ENCODE measurements around the gene NME7. TPM values are rescaled to one million over a fixed set of nuclear protein-coding genes. Genes with fewer than 3 reads are reported as not detected.

Gene NME7
- total RNA-seq, 2 donors from 2014 or later = 4.1 to 4.8 TPM

GRCh38 chr1:169163059-169163458 is 204.5 kb downstream of the NME7 start:
- no peak for TF ChIP-seq CTCF (IDR thresholded peaks at IDR 0.05)
- no peaks in the 10 kb centered on the region for H3K27me3 ChIP-seq
- H3K9me3 ChIP-seq = no peaks in the 10 kb centered on the region
- DNase-seq = no peak
- no peak overlapping the region for H3K9ac ChIP-seq (ENCODE audit: low read depth in 2 of 2, low read length in 2 of 2)
- H3K36me3 ChIP-seq = no peaks in the 10 kb centered on the region
- intact Hi-C loops (cut with DNase I) = no loop called here
- H3K27ac ChIP-seq = no peak overlapping the region
- no peak overlapping the region for H3K4me3 ChIP-seq
- no peaks in the 10 kb centered on the region for H3K4me1 ChIP-seq

GRCh38 chr1:169161496-169162194 is 206.0 kb downstream of the NME7 start:
- Histone ChIP-seq H3K27me3 (no peaks in the 10 kb centered on the region), H3K36me3 (no peaks in the 10 kb centered on the region), H3K27ac (no peak overlapping the region), H3K9me3 (no peaks in the 10 kb centered on the region), H3K4me3 (no peak overlapping the region), H3K4me1 (no peaks in the 10 kb centered on the region), H3K9ac (ENCODE audit: low read depth in 2 of 2, low read length in 2 of 2) (no peak overlapping the region)
- DNase-seq = peak; percentile 35
- intact Hi-C loops (cut with DNase I) = no loop called here
- TF ChIP-seq CTCF (IDR thresholded peaks at IDR 0.05) = no peak

GRCh38 chr1:169160845-169161495 is 206.6 kb downstream of the NME7 start:
- Histone ChIP-seq H3K27ac (no peak overlapping the region), H3K9ac (ENCODE audit: low read depth in 2 of 2, low read length in 2 of 2) (no peak overlapping the region)
- TF ChIP-seq CTCF (IDR thresholded peaks at IDR 0.05) = no peak

GRCh38 chr1:169156580-169156979 is 211.0 kb downstream of the NME7 start:
- Histone ChIP-seq H3K9me3 (no peaks in the 10 kb centered on the region), H3K4me1 (no peaks in the 10 kb centered on the region), H3K27ac (no peak overlapping the region), H3K4me3 (no peak overlapping the region), H3K9ac (ENCODE audit: low read depth in 2 of 2, low read length in 2 of 2) (no peak overlapping the region), H3K27me3 (no peaks in the 10 kb centered on the region), H3K36me3 (no peaks in the 10 kb centered on the region)
- intact Hi-C loops (cut with DNase I) = no loop called here
- DNase-seq = no peak
- no peak for TF ChIP-seq CTCF (IDR thresholded peaks at IDR 0.05)

More at GRCh38 chr1:169160845-169161495, 206.6 kb downstream of the NME7 start:
- no peaks in the 10 kb centered on the region for H3K9me3 ChIP-seq
- H3K4me1 ChIP-seq = no peaks in the 10 kb centered on the region
- no peak overlapping the region for H3K4me3 ChIP-seq
- H3K36me3 ChIP-seq = no peaks in the 10 kb centered on the region
- DNase-seq = no peak
- no peaks in the 10 kb centered on the region for H3K27me3 ChIP-seq
- intact Hi-C loops (cut with DNase I) = no loop called here

GRCh38 chr1:169155675-169156074 is 211.9 kb downstream of the NME7 start:
- no peak for DNase-seq
- no peaks in the 10 kb centered on the region for H3K36me3 ChIP-seq
- intact Hi-C loops (cut with DNase I) = no loop called here

More at GRCh38 chr1:169155675-169156074, 211.9 kb downstream of the NME7 start:
- Histone ChIP-seq H3K9ac (ENCODE audit: low read depth in 2 of 2, low read length in 2 of 2) (no peak overlapping the region), H3K27me3 (no peaks in the 10 kb centered on the region), H3K27ac (no peak overlapping the region), H3K4me1 (no peaks in the 10 kb centered on the region), H3K4me3 (no peak overlapping the region), H3K9me3 (no peaks in the 10 kb centered on the region)
- no peak for TF ChIP-seq CTCF (IDR thresholded peaks at IDR 0.05)
